HCT116 (cell line): Measurements from ENCODE around the gene PRSS36. TPM values are rescaled to one million over a fixed set of nuclear protein-coding genes. Genes with fewer than 3 reads are reported as not detected.
"Not testable (repeated sequence)": the region's sequence is repeated elsewhere in the genome, so short reads cannot be mapped to it uniquely, and the experiment has no call there.

Experiments used
- ATAC-seq: fragments of 200-7000 bp; cut with Tn5 transposase; 2 replicates; pipeline ENCODE4 v1.9.1; 2020; ENCODE audit warnings: mild to moderate bottlenecking, moderate library complexity
- BruUV-seq: library from RNA; stranded (reverse); fragments of 400-500 nt; replicated peaks from 2 replicates; lab custom pipeline; 2021; lab: Mats Ljungman, UMichigan
- CTCF ChIA-PET: fragments of 300-600 bp; sonication (Branson Sonifier 250); formaldehyde crosslinking; loops from one replicate; lab custom pipeline; 2021; ENCODE audit warnings: antibody characterized with exemption; lab: Charles Lee
- POLR2A ChIA-PET: fragments of 300-600, 350-600 bp; sonication (Branson Sonifier 250); formaldehyde crosslinking; loops from one replicate; lab custom pipeline; 2021; ENCODE audit warnings: antibody characterized with exemption; lab: Charles Lee
- RAD21 ChIA-PET, 2 experiments: fragments of 300-600 bp; sonication (Branson Sonifier 250); formaldehyde crosslinking; loops; one replicate each; lab custom pipeline; 2023; ENCODE audit warnings: low total read pairs in 2 of 2; ENCODE audit not compliant: uncharacterized antibody in 2 of 2, unreplicated experiment in 2 of 2, low non-redundant PET in 1 of 2; lab: Charles Lee
- DNase-seq: peaks from one replicate; pipeline ENCODE4 v3.0.0-alpha.2; 2010; ENCODE audit warnings: low read depth, low spot score
- H2AFZ ChIP-seq: fragments of 200-600 bp; shearing (Covaris generic), sonication (generic); 2 replicates; pipeline ENCODE4 v1.6.1; 2017; ENCODE audit warnings: low read depth, mixed run types, mixed read lengths, antibody characterized with exemption, low read length; ENCODE audit not compliant: poor library complexity, severe bottlenecking
- H3K27ac ChIP-seq: 2 replicates; pipeline ENCODE4 v1.5.1; 2012; ENCODE audit warnings: low read depth, low read length
- H3K27me3 ChIP-seq: fragments of 200-600 bp; sonication (generic); 2 replicates; pipeline ENCODE4 v1.6.1; 2016; ENCODE audit warnings: mixed run types, low read length, mixed read lengths; ENCODE audit not compliant: insufficient read depth
- H3K36me3 ChIP-seq, 2 experiments: fragments of 200-500 bp in 1 of 2; fragments of 200-600 bp in 1 of 2; sonication (Bioruptor generic) in 1 of 2; sonication (generic) in 1 of 2; 2 replicates each; pipeline versions ENCODE4 v1.5.1 to v1.6.1; 2014 to 2016; ENCODE audit warnings: low read length in 2 of 2, inconsistent platforms in 1 of 2, mixed read lengths in 1 of 2, mixed run types in 1 of 2; ENCODE audit not compliant: insufficient read depth in 2 of 2, control insufficient read depth in 1 of 2
- H3K4me1 ChIP-seq, 2 experiments: fragments of 200-600 bp in 1 of 2; sonication (generic) in 1 of 2; 2 replicates each; pipeline versions ENCODE4 v1.5.1 to v1.6.1; 2012 to 2017; ENCODE audit warnings: low read length in 2 of 2, inconsistent platforms in 1 of 2, mild to moderate bottlenecking in 1 of 2, mixed read lengths in 1 of 2, mixed run types in 1 of 2, moderate library complexity in 1 of 2; ENCODE audit not compliant: insufficient read depth in 2 of 2, control insufficient read depth in 1 of 2
- H3K4me2 ChIP-seq: fragments of 200-600 bp; sonication (generic); 2 replicates; pipeline ENCODE4 v1.6.1; 2017; ENCODE audit warnings: mixed run types, low read length, mixed read lengths
- H3K4me3 ChIP-seq, 2 experiments: fragments of 200-600 bp in 1 of 2; sonication (generic) in 1 of 2; replicated peaks in 1 of 2; 2 replicates each; pipeline ENCODE4 v1.5.1; 2011 to 2016; ENCODE audit warnings: low read length in 2 of 2, control low read depth in 1 of 2, low read depth in 1 of 2, mild to moderate bottlenecking in 1 of 2, mixed read lengths in 1 of 2, mixed run types in 1 of 2
- H3K79me2 ChIP-seq: fragments of 200-600 bp; sonication (generic); 2 replicates; pipeline ENCODE4 v1.6.1; 2017; ENCODE audit warnings: mild to moderate bottlenecking, mixed run types, low read length, moderate library complexity, mixed read lengths; ENCODE audit not compliant: insufficient read depth
- H3K9ac ChIP-seq: fragments of 200-600 bp; sonication (generic); 2 replicates; pipeline ENCODE4 v1.6.1; 2016; ENCODE audit warnings: low read length, mixed read lengths
- H3K9me2 ChIP-seq: fragments of 200-600 bp; sonication (generic), shearing (Covaris generic); 2 replicates; pipeline ENCODE4 v1.6.1; 2017; ENCODE audit warnings: mixed run types, mild to moderate bottlenecking, moderate library complexity; ENCODE audit not compliant: insufficient read depth
- H3K9me3 ChIP-seq, 2 experiments: fragments of 200-500 bp in 1 of 2; fragments of 200-600 bp in 1 of 2; sonication (Bioruptor generic) in 1 of 2; sonication (generic) in 1 of 2; 2 replicates each; pipeline ENCODE4 v1.6.1; 2014 to 2017; ENCODE audit warnings: low read length in 2 of 2, mixed read lengths in 2 of 2, inconsistent platforms in 1 of 2, low read depth in 1 of 2, mild to moderate bottlenecking in 1 of 2, mixed run types in 1 of 2, moderate library complexity in 1 of 2; ENCODE audit not compliant: control insufficient read depth in 1 of 2, insufficient read depth in 1 of 2
- H4K20me1 ChIP-seq: fragments of 200-600 bp; sonication (generic), shearing (Covaris generic); 2 replicates; pipeline ENCODE4 v1.6.1; 2017; ENCODE audit warnings: mixed run types, mild to moderate bottlenecking, moderate library complexity; ENCODE audit not compliant: insufficient read depth
- CBX3 ChIP-seq: IDR thresholded peaks from 2 replicates; pipeline ENCODE4 v1.6.1; 2012; ENCODE audit warnings: low read depth
- CEBPB ChIP-seq: IDR thresholded peaks from 2 replicates; pipeline ENCODE4 v1.6.1; 2012; ENCODE audit warnings: low read depth
- EGR1 ChIP-seq: IDR thresholded peaks from 2 replicates; pipeline ENCODE4 v1.6.1; 2012; ENCODE audit warnings: low read depth
- POLR2A ChIP-seq: IDR thresholded peaks from 2 replicates; pipeline ENCODE4 v1.7.0; 2011; ENCODE audit warnings: borderline replicate concordance; ENCODE audit not compliant: insufficient read depth, insufficient read length; ENCODE audit errors: extremely low read depth
- POLR2AphosphoS5 ChIP-seq: IDR thresholded peaks from 2 replicates; pipeline ENCODE4 v1.6.1; 2011; ENCODE audit warnings: mild to moderate bottlenecking, low read depth, low read length, moderate library complexity
- RAD21 ChIP-seq: IDR thresholded peaks from 2 replicates; pipeline ENCODE4 v1.6.1; 2012; ENCODE audit warnings: low read depth, mild to moderate bottlenecking
- SIN3A ChIP-seq: IDR thresholded peaks from 2 replicates; pipeline ENCODE4 v1.6.1; 2012; ENCODE audit warnings: low read depth
- YY1 ChIP-seq: IDR thresholded peaks from 2 replicates; pipeline ENCODE4 v1.6.1; 2011; ENCODE audit warnings: low read length, low read depth, moderate library complexity, mild to moderate bottlenecking; ENCODE audit not compliant: insufficient replicate concordance; ENCODE audit errors: extremely low read depth
- ZFX ChIP-seq: fragments of 450-650 bp; IDR thresholded peaks from 2 replicates; pipeline ENCODE4 v1.6.1; 2017
- intact Hi-C: fragments of 100-400 bp; cut with micrococcal nuclease; formaldehyde crosslinking; loops from 2 replicates; pipeline ENCODE4 v1.10.0; 2022
- total RNA-seq: library from RNA; stranded (reverse); gene quantifications from one replicate; pipeline ENCODE4 v1.2.1, GENCODE V29; 2021; ENCODE audit not compliant: unreplicated experiment

The PRSS36 gene
- total RNA-seq, 1 experiment from 2014 or later, result not detected

- peaks cover 49 to 79% of the 10 kb centered on the region in 2 experiments for H3K4me1 ChIP-seq
- ATAC-seq, result peak; percentile 54
- BruUV-seq, result TSS peak; percentile 90
- H3K27me3 ChIP-seq, result no peaks in the 10 kb centered on the region
- intact Hi-C loops, result loop anchor here (5.0 kb wide), 2 partner anchors 67 to 318 kb away; partner anchors contain the start of genes ARMC5, ZNF646 and ZNF668
- DNase-seq, result peak; percentile 84
- no peak overlapping the region for H2AFZ ChIP-seq
- ChIA-PET RAD21 (no interaction called here), POLR2A (interaction anchor here (9.9 kb wide), 1 partner anchor 21 kb away, joined by 84 read pairs; the partner anchor contains the start of gene KAT8), CTCF (interaction anchor here (1.9 kb wide), 1 partner anchor 21 kb away, joined by 5 read pairs; the partner anchor contains the start of gene KAT8)
- H3K27ac ChIP-seq, result peak overlapping the region; percentile 89
- H3K4me2 ChIP-seq, result peak overlapping the region; percentile 67
- peak; percentile 59 for TF ChIP-seq POLR2AphosphoS5
- no peak for TF ChIP-seq YY1
- 0 out of 2 replicates have a peak, but pooled peaks have one; percentile 30 for TF ChIP-seq ZFX
- TF ChIP-seq POLR2A, result peak; percentile 50
- no peak for TF ChIP-seq RAD21
- TF ChIP-seq CBX3, result no peak
- no peak for TF ChIP-seq EGR1
- no peak for TF ChIP-seq SIN3A
- TF ChIP-seq CEBPB, result no peak
- H3K4me3 ChIP-seq, result peak overlapping the region; percentile 40 to 42
- no peaks in the 10 kb centered on the region for H4K20me1 ChIP-seq
- no peaks in the 10 kb centered on the region for H3K36me3 ChIP-seq
- peaks cover 7% of the 10 kb centered on the region; the same call in 1 of the 2 replicates for H3K79me2 ChIP-seq
- no peaks in the 10 kb centered on the region for H3K9me3 ChIP-seq
- H3K9me2 ChIP-seq, result no peaks in the 10 kb centered on the region
- peak overlapping the region; percentile 63 for H3K9ac ChIP-seq
Observed at GRCh38 chr16:31138621-31139578, 11.0 kb downstream of the PRSS36 start.

DNA sequence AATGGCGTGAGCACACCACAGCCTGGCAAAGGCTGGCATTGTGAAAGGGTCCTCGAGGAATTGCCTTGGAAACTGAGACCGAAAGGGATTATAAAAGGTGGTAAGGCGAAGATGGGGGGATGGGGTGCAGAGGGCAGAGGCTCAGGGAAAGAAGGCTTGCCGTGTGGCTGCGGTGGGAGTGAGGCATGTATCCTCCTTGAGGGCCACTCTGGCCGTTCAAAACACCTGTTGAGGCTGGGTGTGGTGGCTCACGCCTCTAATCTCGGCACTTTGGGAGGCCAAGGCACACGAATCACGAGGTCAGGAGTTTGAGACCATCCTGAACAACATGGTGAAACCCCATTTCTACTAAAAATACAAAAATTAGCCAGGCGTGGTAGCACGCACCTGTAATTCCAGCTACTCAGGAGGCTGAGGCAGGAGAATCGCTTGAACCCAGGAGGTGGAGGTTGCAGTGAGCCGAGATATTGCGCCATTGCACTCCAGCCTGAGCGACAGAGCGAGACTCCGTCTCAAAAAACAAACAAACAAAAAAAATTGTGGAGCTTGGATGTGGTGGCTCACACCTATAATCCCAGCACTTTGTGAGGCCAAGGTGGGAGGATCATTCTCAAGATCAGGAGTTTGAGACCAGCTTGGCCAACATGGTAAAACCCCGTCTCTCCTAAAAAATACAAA is 12.9 kb downstream of the PRSS36 start:
- H3K4me1 ChIP-seq, result peaks cover 44 to 73% of the 10 kb centered on the region in 2 experiments
- H3K4me2 ChIP-seq, H3K9me3 ChIP-seq, H3K27ac ChIP-seq, H3K27me3 ChIP-seq, H3K9ac ChIP-seq, BruUV-seq, H4K20me1 ChIP-seq, CTCF ChIA-PET, ATAC-seq, RAD21 ChIA-PET, H3K4me3 ChIP-seq, H2AFZ ChIP-seq, H3K79me2 ChIP-seq, H3K36me3 ChIP-seq, DNase-seq, H3K9me2 ChIP-seq: not testable (repeated sequence)
- intact Hi-C loops, result loop anchor here (5.0 kb wide), 2 partner anchors 65 to 320 kb away; partner anchors contain the start of genes ARMC5, ZNF646 and ZNF668
- POLR2A ChIA-PET, result interaction anchor here (0.6 to 9.9 kb wide), 2 partner anchors 20 to 34 kb away, joined by 5 to 84 read pairs; partner anchors contain the start of gene KAT8
